H1 (cell line): ENCODE data around the gene BRSK2. TPM values are rescaled to one million over a fixed set of nuclear protein-coding genes. Genes with fewer than 3 reads are reported as not detected.

Source experiments
- BACH1 ChIP-seq: IDR thresholded peaks from 2 replicates; pipeline ENCODE4 v1.6.1; 2012; ENCODE audit warnings: low read length, improper control_type of control experiment
- MAX ChIP-seq: IDR thresholded peaks from 2 replicates; pipeline ENCODE4 v1.6.1; 2012; ENCODE audit warnings: inconsistent platforms
- SIRT6 ChIP-seq: IDR thresholded peaks from one replicate; pipeline ENCODE4 v1.7.1; 2012; ENCODE audit warnings: low read length, inconsistent platforms
- SP1 ChIP-seq: IDR thresholded peaks from 2 replicates; pipeline ENCODE4 v1.6.1; 2011; ENCODE audit warnings: low read depth, low read length
- SP2 ChIP-seq: IDR thresholded peaks from 2 replicates; pipeline ENCODE4 v1.6.1; 2012; ENCODE audit warnings: mild to moderate bottlenecking, low read length, inconsistent platforms
- SUZ12 ChIP-seq: fragments of 200-600 bp; sonication (generic); IDR thresholded peaks from 2 replicates; pipeline ENCODE4 v1.6.1; 2012; ENCODE audit warnings: mild to moderate bottlenecking, inconsistent platforms, low read length, moderate library complexity, mixed read lengths
- polyA plus RNA-seq, 7 experiments: library from polyadenylated mRNA; depleted of rRNA in 3 of 7; stranded (reverse) in 5 of 7; unstranded in 2 of 7; fragments of >200 nt in 5 of 7; fragments of 200-250 nt in 2 of 7; gene quantifications; 1 replicate in 5 of 7; 2 replicates in 1 of 7; 4 replicates in 1 of 7; pipeline versions ENCODE4 v1.2.1 to v1.2.3, GENCODE V29; 2011 to 2013; ENCODE audit warnings: missing spikeins in 2 of 7, mixed read lengths in 2 of 7
- total RNA-seq: library from RNA; stranded (reverse); fragmentation: NEBNext Ultra II Directional; extraction: Animal tissue kit (Norgen Biotek cat#: 25700); gene quantifications from 2 replicates; pipeline ENCODE4 v1.2.1, GENCODE V29; 2021

The BRSK2 gene
- total and polyA plus RNA-seq, 2 of the 8 experiments (the other 6 are each of a cell fraction or from before 2014, with no cell fraction given): 17.3 to 27.1 TPM

GRCh38 chr11:1499899-1500298 is 110.2 kb downstream of the BRSK2 start (continued):
- TF ChIP-seq BACH1 (no peak), MAX (no peak), SUZ12 (no peak), SP2 (no peak), SIRT6 (no peak), SP1 (no peak)
- TF ChIP-seq, all 59 proteins: peak for 0
